HepG2 (cell line): ENCODE measurements around the gene GALNT1. TPM values are rescaled to one million over a fixed set of nuclear protein-coding genes. Genes with fewer than 3 reads are reported as not detected.
A peak's percentile ranks its signal among the peaks of the same experiment; 100 is the strongest.

Source experiments
- ADNP ChIP-seq: sonication (generic); formaldehyde crosslinking; IDR thresholded peaks from 2 replicates; pipeline ENCODE4 v1.4.0; 2020; ENCODE audit warnings: missing genetic modification reagents
- ATAD3A ChIP-seq: sonication (generic); formaldehyde crosslinking; IDR thresholded peaks from 2 replicates; pipeline ENCODE4 v1.4.0; 2020; ENCODE audit warnings: missing genetic modification reagents
- MAFF ChIP-seq: IDR thresholded peaks from 2 replicates; pipeline ENCODE4 v1.6.1; 2011; ENCODE audit warnings: low read depth, low read length, improper control_type of control experiment
- MAFK ChIP-seq, 2 experiments: IDR thresholded peaks in 1 of 2; conservative IDR thresholded peaks in 1 of 2; 2 replicates each; pipeline ENCODE4 v1.6.1; 2011; ENCODE audit warnings: improper control_type of control experiment in 2 of 2, low read length in 2 of 2
- MLX ChIP-seq: IDR thresholded peaks from 2 replicates; pipeline ENCODE4 v1.6.1; 2016
- PAXIP1 ChIP-seq: sonication (generic); formaldehyde crosslinking; conservative IDR thresholded peaks from 2 replicates; pipeline ENCODE4 v1.4.0; 2020; ENCODE audit warnings: mild to moderate bottlenecking, missing genetic modification reagents, moderate library complexity
- RARG ChIP-seq: sonication (generic); formaldehyde crosslinking; IDR thresholded peaks from 2 replicates; pipeline ENCODE4 v1.4.0; 2020; ENCODE audit warnings: low read depth, mild to moderate bottlenecking, missing genetic modification reagents
- RERE ChIP-seq: IDR thresholded peaks from 2 replicates; pipeline ENCODE4 v1.6.1; 2016; ENCODE audit warnings: low read depth, missing genetic modification reagents, missing compliant biosample characterization
- RXRB ChIP-seq: IDR thresholded peaks from 2 replicates; pipeline ENCODE4 v1.6.1; 2016; ENCODE audit warnings: borderline replicate concordance, missing genetic modification reagents, missing compliant biosample characterization
- SIX1 ChIP-seq: sonication (generic); formaldehyde crosslinking; IDR thresholded peaks from 2 replicates; pipeline ENCODE4 v1.4.0; 2020; ENCODE audit warnings: missing genetic modification reagents, borderline replicate concordance
- SOX6 ChIP-seq, 2 experiments: fragments of 450-650 bp in 1 of 2; sonication (generic) in 1 of 2; formaldehyde crosslinking in 1 of 2; IDR thresholded peaks; 2 replicates each; pipeline versions ENCODE4 v1.4.0 to v1.6.1; 2017 to 2020; ENCODE audit warnings: antibody characterized with exemption in 1 of 2, mild to moderate bottlenecking in 1 of 2, missing genetic modification reagents in 1 of 2
- TBX3 ChIP-seq: fragments of 450-650 bp; IDR thresholded peaks from 2 replicates; pipeline ENCODE4 v1.6.1; 2017; ENCODE audit warnings: antibody characterized with exemption, mild to moderate bottlenecking, inconsistent platforms, borderline replicate concordance
- YEATS4 ChIP-seq: sonication (generic); formaldehyde crosslinking; IDR thresholded peaks from 2 replicates; pipeline ENCODE4 v1.4.0; 2020; ENCODE audit warnings: missing genetic modification reagents, borderline replicate concordance
- ZMYM3 ChIP-seq: sonication (generic); formaldehyde crosslinking; IDR thresholded peaks from 2 replicates; pipeline ENCODE4 v1.5.1; 2020; ENCODE audit warnings: mild to moderate bottlenecking, missing genetic modification reagents
- ZNF317 ChIP-seq: sonication (generic); formaldehyde crosslinking; IDR thresholded peaks from 2 replicates; pipeline ENCODE4 v1.5.0; 2020; ENCODE audit warnings: mild to moderate bottlenecking, missing genetic modification reagents
- ZNF362 ChIP-seq: sonication (generic); formaldehyde crosslinking; IDR thresholded peaks from 2 replicates; pipeline ENCODE4 v1.4.0; 2020; ENCODE audit warnings: missing genetic modification reagents, mild to moderate bottlenecking, borderline replicate concordance
- ZNF414 ChIP-seq: sonication (generic); formaldehyde crosslinking; IDR thresholded peaks from 2 replicates; pipeline ENCODE4 v1.5.0; 2020; ENCODE audit warnings: missing genetic modification reagents
- ZNF558 ChIP-seq: sonication (generic); formaldehyde crosslinking; IDR thresholded peaks from 2 replicates; pipeline ENCODE4 v1.9.0; 2022; ENCODE audit warnings: mild to moderate bottlenecking, missing genetic modification reagents, borderline replicate concordance
- polyA plus RNA-seq, 8 experiments: library from polyadenylated mRNA; depleted of rRNA in 3 of 8; stranded (reverse) in 7 of 8; unstranded in 1 of 8; fragments of >200 nt; fragmentation: Illumina TruSeq in 4 of 8; extraction: Trizol in 4 of 8; gene quantifications; 2 replicates each; pipeline versions ENCODE4 v1.2.1 to v1.2.3, GENCODE V29; 2011 to 2016; ENCODE audit warnings: low read depth in 4 of 8, missing spikeins in 1 of 8, mixed read lengths in 1 of 8; ENCODE audit not compliant: insufficient read depth in 1 of 8
- total RNA-seq, 5 experiments: library from RNA; depleted of rRNA; stranded (reverse); fragments of >200 nt; fragmentation: Illumina TruSeq; extraction: Trizol; gene quantifications; 2 replicates each; pipeline ENCODE4 v1.2.3, GENCODE V29; 2016; ENCODE audit warnings: low read depth in 1 of 5

The GALNT1 gene
- total and polyA plus RNA-seq, 2 of the 13 experiments (the other 11 are each of a cell fraction or from before 2014, with no cell fraction given) = 41.1 to 100 TPM

- TF ChIP-seq ZNF362 (CRISPR knock-in tag) (peak; percentile 82; the same call in 1 of the 2 replicates), ZMYM3 (CRISPR knock-in tag) (no peak), ZNF558 (CRISPR knock-in tag) (no peak), ADNP (CRISPR knock-in tag) (no peak), RARG (CRISPR knock-in tag) (no peak), SOX6 (IDR thresholded peaks at IDR 0.05) (no peak), SOX6 (CRISPR knock-in tag; IDR thresholded peaks at IDR 0.05) (peak; percentile 91), RXRB (CRISPR knock-in tag) (peak; percentile 48; the same call in 1 of the 2 replicates), YEATS4 (CRISPR knock-in tag) (no peak), TBX3 (no peak), PAXIP1 (peak; percentile 81), ZNF414 (no peak), RERE (CRISPR knock-in tag) (no peak), MAFK (conservative IDR thresholded peaks at IDR 0.05 in 1 of 2, IDR thresholded peaks at IDR 0.05 in 1 of 2; ENCODE audit: low read length in 2 of 2) (peak; percentile 89 to 95), MLX (CRISPR knock-in tag) (no peak), SIX1 (CRISPR knock-in tag) (0 out of 2 replicates have a peak, but pooled peaks have one; percentile 14), MAFF (peak; percentile 95), ATAD3A (CRISPR knock-in tag) (no peak), ZNF317 (CRISPR knock-in tag) (no peak)
Observed at GRCh38 chr18:35703043-35703688, 121.6 kb downstream of the GALNT1 start (continued).
